SK-N-SH treated with all-trans-retinoic acid at 6 μM for 48 hours (cell line): ENCODE results near the gene UPK3A.

ENCODE experiments used
- ATAC-seq: fragments of 200-7000 bp; cut with Tn5 transposase; 3 replicates; pipeline ENCODE4 v1.9.1; 2020; ENCODE audit warnings: mild to moderate bottlenecking, moderate library complexity
- ARNTL ChIP-seq: fragments of 450-650 bp; formaldehyde crosslinking; IDR thresholded peaks from 2 replicates; pipeline ENCODE4 v1.5.0; 2020; ENCODE audit warnings: low read depth, mild to moderate bottlenecking, moderate library complexity, borderline replicate concordance
- BACH2 ChIP-seq: fragments of 250-450 bp; sonication (Bioruptor Pico); IDR thresholded peaks from 2 replicates; pipeline ENCODE4 v1.9.0; 2021; ENCODE audit warnings: mild to moderate bottlenecking, borderline replicate concordance
- CREB5 ChIP-seq: fragments of 250-450 bp; sonication (Bioruptor Pico); IDR thresholded peaks from 2 replicates; pipeline ENCODE4 v1.5.1; 2020; ENCODE audit warnings: low read depth, mild to moderate bottlenecking, moderate library complexity
- CSDC2 ChIP-seq: fragments of 250-450 bp; sonication (Bioruptor Pico); IDR thresholded peaks from 2 replicates; pipeline ENCODE4 v1.5.0; 2020; ENCODE audit warnings: mild to moderate bottlenecking, moderate library complexity
- CSRNP3 ChIP-seq: fragments of 250-450 bp; sonication (Bioruptor Pico); IDR thresholded peaks from 2 replicates; pipeline ENCODE4 v1.5.1; 2021; ENCODE audit warnings: mild to moderate bottlenecking, moderate library complexity
- ESRRG ChIP-seq: fragments of 250-450 bp; sonication (Bioruptor Pico); IDR thresholded peaks from 2 replicates; pipeline ENCODE4 v1.6.1; 2021; ENCODE audit warnings: mild to moderate bottlenecking
- GLIS3 ChIP-seq: fragments of 250-450 bp; sonication (Bioruptor Pico); IDR thresholded peaks from 2 replicates; pipeline ENCODE4 v1.5.0; 2020; ENCODE audit warnings: mild to moderate bottlenecking, moderate library complexity
- ISL1 ChIP-seq: fragments of 250-450 bp; sonication (Bioruptor Pico); IDR thresholded peaks from 2 replicates; pipeline ENCODE4 v2.1.2; 2022; ENCODE audit warnings: mild to moderate bottlenecking, moderate library complexity
- OSR1 ChIP-seq: fragments of 250-450 bp; sonication (Bioruptor Pico); IDR thresholded peaks from 2 replicates; pipeline ENCODE4 v1.8.0; 2022; ENCODE audit warnings: moderate library complexity, mild to moderate bottlenecking, inconsistent platforms
- PPARA ChIP-seq: fragments of 250-450 bp; sonication (Bioruptor Pico); IDR thresholded peaks from 2 replicates; pipeline ENCODE4 v1.5.0; 2020; ENCODE audit warnings: mild to moderate bottlenecking, borderline replicate concordance
- SNAI2 ChIP-seq: fragments of 250-450 bp; sonication (Bioruptor Pico); IDR thresholded peaks from 2 replicates; pipeline ENCODE4 v1.5.0; 2020; ENCODE audit warnings: mild to moderate bottlenecking, moderate library complexity
- TCF4 ChIP-seq: fragments of 250-450 bp; sonication (Bioruptor Pico); IDR thresholded peaks from 2 replicates; pipeline ENCODE4 v1.8.0; 2021; ENCODE audit warnings: mild to moderate bottlenecking, moderate library complexity, borderline replicate concordance
- TOX ChIP-seq: fragments of 250-450 bp; sonication (Bioruptor Pico); IDR thresholded peaks from 2 replicates; pipeline ENCODE4 v1.8.0; 2021; ENCODE audit warnings: mild to moderate bottlenecking, moderate library complexity, borderline replicate concordance
- TSHZ2 ChIP-seq: fragments of 250-450 bp; sonication (Bioruptor Pico); IDR thresholded peaks from 2 replicates; pipeline ENCODE4 v1.5.0; 2020; ENCODE audit warnings: mild to moderate bottlenecking, moderate library complexity
- ZC3H10 ChIP-seq: fragments of 250-450 bp; sonication (Bioruptor Pico); IDR thresholded peaks from 2 replicates; pipeline ENCODE4 v1.5.1; 2021; ENCODE audit warnings: mild to moderate bottlenecking, moderate library complexity
- ZFP3 ChIP-seq: fragments of 250-450 bp; sonication (Bioruptor Pico); IDR thresholded peaks from 2 replicates; pipeline ENCODE4 v1.5.0; 2020; ENCODE audit warnings: mild to moderate bottlenecking, moderate library complexity
- ZFP30 ChIP-seq: fragments of 450-650 bp; formaldehyde crosslinking; IDR thresholded peaks from 2 replicates; pipeline ENCODE4 v1.5.0; 2022; ENCODE audit warnings: mild to moderate bottlenecking, moderate library complexity
- ZNF565 ChIP-seq: fragments of 450-650 bp; formaldehyde crosslinking; conservative IDR thresholded peaks from 2 replicates; pipeline ENCODE4 v1.5.0; 2020; ENCODE audit warnings: low read depth, mild to moderate bottlenecking, moderate library complexity
- ZNF70 ChIP-seq: fragments of 450-650 bp; formaldehyde crosslinking; IDR thresholded peaks from 2 replicates; pipeline ENCODE4 v1.5.0; 2020; ENCODE audit warnings: mild to moderate bottlenecking, moderate library complexity
- ZNF8 ChIP-seq: fragments of 450-650 bp; formaldehyde crosslinking; IDR thresholded peaks from 2 replicates; pipeline ENCODE4 v1.5.0; 2020; ENCODE audit warnings: mild to moderate bottlenecking, moderate library complexity
- TF ChIP-seq, protein P1 (sequence below): fragments of 250-450 bp; sonication (Bioruptor Pico); IDR thresholded peaks from 2 replicates; pipeline ENCODE4 v1.8.0; 2021; ENCODE audit warnings: low read depth, mild to moderate bottlenecking, moderate library complexity, borderline replicate concordance
- TF ChIP-seq, protein P2 (sequence below): fragments of 250-450 bp; sonication (Bioruptor Pico); IDR thresholded peaks from 2 replicates; pipeline ENCODE4 v1.8.0; 2020; ENCODE audit warnings: mild to moderate bottlenecking, moderate library complexity, borderline replicate concordance

Gene UPK3A

DNA sequence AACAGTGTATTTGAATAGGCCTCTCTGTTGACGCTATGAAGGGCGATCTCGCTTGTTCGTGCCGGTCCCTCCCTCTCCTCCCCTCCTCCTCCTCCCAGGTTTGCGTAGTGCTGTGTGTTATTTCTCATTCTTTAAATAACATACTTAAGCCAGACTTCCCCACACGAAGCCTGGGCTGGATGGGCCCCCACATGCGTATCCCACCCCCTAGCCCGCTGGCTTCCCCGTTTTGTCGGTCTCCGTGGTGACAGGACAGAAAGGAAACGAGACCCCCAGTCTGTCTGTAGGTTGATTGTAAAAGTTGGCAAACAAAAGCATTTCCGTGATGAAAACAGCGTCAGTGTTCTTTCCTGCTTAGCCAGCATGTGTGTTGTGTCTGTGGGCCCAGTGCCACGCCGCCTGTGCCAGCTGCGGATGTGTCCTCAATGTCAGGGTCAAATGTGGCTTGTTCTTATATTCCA, 52.3 kb downstream of the UPK3A start:
- TF ChIP-seq ESRRG (CRISPR knock-in tag): no peak
- no peak for ATAC-seq

DNA sequence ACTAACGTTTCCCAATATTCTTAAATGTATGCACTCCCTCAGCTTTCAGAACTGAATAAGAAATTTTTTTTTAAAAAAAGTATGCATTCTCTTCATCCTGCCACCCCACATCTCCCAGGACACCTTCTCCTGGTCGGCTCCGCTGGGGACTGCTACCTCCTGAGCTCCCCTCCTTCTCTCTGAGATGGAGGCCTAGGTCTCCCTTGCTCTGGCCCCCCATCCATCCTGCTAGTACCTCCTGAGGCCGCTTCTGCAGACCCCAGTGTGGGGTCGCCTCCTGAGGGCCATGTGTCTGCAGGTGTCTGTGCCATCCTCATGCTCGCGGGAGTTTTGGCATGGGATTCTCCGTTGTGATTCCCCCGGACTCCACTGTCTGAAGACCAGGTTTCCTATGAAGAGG, 52.8 kb downstream of the UPK3A start:
- ATAC-seq: no peak
- TF ChIP-seq CSDC2 (no peak), ZFP3 (no peak), ZNF8 (CRISPR knock-in tag) (no peak), TOX (no peak), ISL1 (no peak), SNAI2 (no peak), PPARA (CRISPR knock-in tag) (no peak), OSR1 (CRISPR knock-in tag) (no peak), ESRRG (CRISPR knock-in tag) (no peak), TSHZ2 (CRISPR knock-in tag) (no peak), GLIS3 (no peak), ZNF565 (CRISPR knock-in tag) (no peak), CSRNP3 (CRISPR knock-in tag) (no peak), ZNF70 (CRISPR knock-in tag) (no peak), CREB5 (CRISPR knock-in tag) (no peak), TCF4 (CRISPR knock-in tag) (no peak)
- TF ChIP-seq, protein P1, sequence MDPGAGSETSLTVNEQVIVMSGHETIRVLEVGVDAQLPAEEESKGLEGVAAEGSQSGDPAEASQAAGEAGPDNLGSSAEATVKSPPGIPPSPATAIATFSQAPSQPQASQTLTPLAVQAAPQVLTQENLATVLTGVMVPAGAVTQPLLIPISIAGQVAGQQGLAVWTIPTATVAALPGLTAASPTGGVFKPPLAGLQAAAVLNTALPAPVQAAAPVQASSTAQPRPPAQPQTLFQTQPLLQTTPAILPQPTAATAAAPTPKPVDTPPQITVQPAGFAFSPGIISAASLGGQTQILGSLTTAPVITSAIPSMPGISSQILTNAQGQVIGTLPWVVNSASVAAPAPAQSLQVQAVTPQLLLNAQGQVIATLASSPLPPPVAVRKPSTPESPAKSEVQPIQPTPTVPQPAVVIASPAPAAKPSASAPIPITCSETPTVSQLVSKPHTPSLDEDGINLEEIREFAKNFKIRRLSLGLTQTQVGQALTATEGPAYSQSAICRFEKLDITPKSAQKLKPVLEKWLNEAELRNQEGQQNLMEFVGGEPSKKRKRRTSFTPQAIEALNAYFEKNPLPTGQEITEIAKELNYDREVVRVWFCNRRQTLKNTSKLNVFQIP (CRISPR knock-in tag): no peak
- TF ChIP-seq, protein P2, sequence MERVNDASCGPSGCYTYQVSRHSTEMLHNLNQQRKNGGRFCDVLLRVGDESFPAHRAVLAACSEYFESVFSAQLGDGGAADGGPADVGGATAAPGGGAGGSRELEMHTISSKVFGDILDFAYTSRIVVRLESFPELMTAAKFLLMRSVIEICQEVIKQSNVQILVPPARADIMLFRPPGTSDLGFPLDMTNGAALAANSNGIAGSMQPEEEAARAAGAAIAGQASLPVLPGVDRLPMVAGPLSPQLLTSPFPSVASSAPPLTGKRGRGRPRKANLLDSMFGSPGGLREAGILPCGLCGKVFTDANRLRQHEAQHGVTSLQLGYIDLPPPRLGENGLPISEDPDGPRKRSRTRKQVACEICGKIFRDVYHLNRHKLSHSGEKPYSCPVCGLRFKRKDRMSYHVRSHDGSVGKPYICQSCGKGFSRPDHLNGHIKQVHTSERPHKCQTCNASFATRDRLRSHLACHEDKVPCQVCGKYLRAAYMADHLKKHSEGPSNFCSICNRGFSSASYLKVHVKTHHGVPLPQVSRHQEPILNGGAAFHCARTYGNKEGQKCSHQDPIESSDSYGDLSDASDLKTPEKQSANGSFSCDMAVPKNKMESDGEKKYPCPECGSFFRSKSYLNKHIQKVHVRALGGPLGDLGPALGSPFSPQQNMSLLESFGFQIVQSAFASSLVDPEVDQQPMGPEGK (CRISPR knock-in tag): no peak

- TF ChIP-seq ZNF8 (CRISPR knock-in tag): no peak
- no peak for TF ChIP-seq SNAI2
- TF ChIP-seq ZFP3: no peak
- TF ChIP-seq BACH2 (CRISPR knock-in tag): no peak
- no peak for TF ChIP-seq TCF4 (CRISPR knock-in tag)
- TF ChIP-seq ZC3H10: no peak
- no peak for TF ChIP-seq TSHZ2 (CRISPR knock-in tag)
- TF ChIP-seq ZFP30 (CRISPR knock-in tag): no peak
- no peak for TF ChIP-seq ARNTL
- no peak for TF ChIP-seq OSR1 (CRISPR knock-in tag)
- TF ChIP-seq ESRRG (CRISPR knock-in tag): no peak
- TF ChIP-seq TOX: no peak
- TF ChIP-seq CREB5 (CRISPR knock-in tag): no peak
- no peak for TF ChIP-seq CSRNP3 (CRISPR knock-in tag)
- TF ChIP-seq ISL1: no peak
- no peak for ATAC-seq
Measured at GRCh38 chr22:45338795-45339194, 54.0 kb downstream of the UPK3A start.
